Activated T-cell treated with anti-CD3 and anti-CD28 coated beads, Interleukin-2, amount 50 U/mL, for 4 hours (primary cell): ENCODE results near the gene EML2. TPM values are rescaled to one million over a fixed set of nuclear protein-coding genes. Genes with fewer than 3 reads are reported as not detected.

Experiments used
- ATAC-seq, 2 donors: fragments of 200-7000 bp; cut with Tn5 transposase; one replicate each; pipeline ENCODE4 v1.10.0; 2021
- DNase-seq: peaks from one replicate; pipeline ENCODE4 v3.0.0-alpha.2; 2020
- H3K27me3 Mint-ChIP-seq: one replicate; pipeline ENCODE4 v1.8.0; 2021; ENCODE audit warnings: low read depth, mixed read lengths
- H3K36me3 Mint-ChIP-seq: one replicate; pipeline ENCODE4 v1.8.0; 2022; ENCODE audit warnings: mixed read lengths; ENCODE audit not compliant: insufficient read depth
- H3K4me1 Mint-ChIP-seq: one replicate; pipeline ENCODE4 v1.8.0; 2021; ENCODE audit warnings: low read depth, mixed read lengths
- H3K4me3 Mint-ChIP-seq: one replicate; pipeline ENCODE4 v1.8.0; 2021; ENCODE audit warnings: mild to moderate bottlenecking, moderate library complexity, mixed read lengths
- H3K9me3 Mint-ChIP-seq: one replicate; pipeline ENCODE4 v1.8.0; 2021; ENCODE audit warnings: mixed read lengths
- total RNA-seq, 3 donors: library from RNA; stranded (reverse); gene quantifications; one replicate each; pipeline ENCODE4 v1.2.1, GENCODE V29; 2021

EML2 gene
- total RNA-seq, 3 donors from 2014 or later: 136 to 178 (median 150) TPM

- H3K27me3 Mint-ChIP-seq: no peaks in the 10 kb centered on the region
Observed at GRCh38 chr19:45571457-45572220, 67.6 kb downstream of the EML2 start.

GRCh38 chr19:45569619-45570421, 69.4 kb downstream of the EML2 start:
- DNase-seq (peak; percentile 54), ATAC-seq (peak; percentile 54 to 57)
- peaks cover 4% of the 10 kb centered on the region for H3K4me1 Mint-ChIP-seq
- peaks cover 2% of the 10 kb centered on the region for H3K36me3 Mint-ChIP-seq
- peak overlapping the region; percentile 37 for H3K4me3 Mint-ChIP-seq
- H3K9me3 Mint-ChIP-seq: no peaks in the 10 kb centered on the region
- no peaks in the 10 kb centered on the region for H3K27me3 Mint-ChIP-seq

More at GRCh38 chr19:45571457-45572220, 67.6 kb downstream of the EML2 start:
- Mint-ChIP-seq H3K4me3 (no peak overlapping the region), H3K9me3 (no peaks in the 10 kb centered on the region), H3K36me3 (peaks cover 4% of the 10 kb centered on the region), H3K4me1 (peaks cover 4% of the 10 kb centered on the region)
- ATAC-seq (no peak), DNase-seq (no peak)

- no peak overlapping the region for H3K4me3 Mint-ChIP-seq
- H3K4me1 Mint-ChIP-seq: peaks cover 11% of the 10 kb centered on the region
- H3K36me3 Mint-ChIP-seq: peaks cover 2% of the 10 kb centered on the region
- no peaks in the 10 kb centered on the region for H3K9me3 Mint-ChIP-seq
- DNase-seq (no peak), ATAC-seq (no peak)
- H3K27me3 Mint-ChIP-seq: no peaks in the 10 kb centered on the region
Observed at GRCh38 chr19:45568732-45569131, 70.5 kb downstream of the EML2 start.

GRCh38 chr19:45567609-45568008, 71.6 kb downstream of the EML2 start:
- no peaks in the 10 kb centered on the region for H3K9me3 Mint-ChIP-seq
- ATAC-seq (no peak), DNase-seq (no peak)
- peaks cover 19% of the 10 kb centered on the region for H3K4me1 Mint-ChIP-seq
- H3K4me3 Mint-ChIP-seq: no peak overlapping the region
- peaks cover 2% of the 10 kb centered on the region for H3K36me3 Mint-ChIP-seq
- H3K27me3 Mint-ChIP-seq: no peaks in the 10 kb centered on the region

- no peak for DNase-seq
- no peak overlapping the region for H3K4me3 Mint-ChIP-seq
- no peaks in the 10 kb centered on the region for H3K27me3 Mint-ChIP-seq
Observed at GRCh38 chr19:45564131-45564780, 74.9 kb downstream of the EML2 start.

GRCh38 chr19:45560686-45561085, 78.5 kb downstream of the EML2 start:
- ATAC-seq: no peak
- Mint-ChIP-seq H3K9me3 (no peaks in the 10 kb centered on the region), H3K27me3 (no peaks in the 10 kb centered on the region), H3K36me3 (no peaks in the 10 kb centered on the region), H3K4me3 (no peak overlapping the region), H3K4me1 (peaks cover 30% of the 10 kb centered on the region)
- DNase-seq: no peak

More at GRCh38 chr19:45564131-45564780, 74.9 kb downstream of the EML2 start:
- no peak for ATAC-seq
- peaks cover 21% of the 10 kb centered on the region for H3K4me1 Mint-ChIP-seq
- no peaks in the 10 kb centered on the region for H3K9me3 Mint-ChIP-seq
- H3K36me3 Mint-ChIP-seq: no peaks in the 10 kb centered on the region

- no peak for DNase-seq
- no peaks in the 10 kb centered on the region for H3K36me3 Mint-ChIP-seq
- no peaks in the 10 kb centered on the region for H3K9me3 Mint-ChIP-seq
- H3K4me3 Mint-ChIP-seq: no peak overlapping the region
- ATAC-seq: no peak
- no peaks in the 10 kb centered on the region for H3K27me3 Mint-ChIP-seq
- peaks cover 30% of the 10 kb centered on the region for H3K4me1 Mint-ChIP-seq
Observed at GRCh38 chr19:45560038-45560437, 79.2 kb downstream of the EML2 start.

Other genes starting within 250 kb of the EML2 start
- gene PPP1R13L, start 234.3 kb downstream of the EML2 start, total RNA-seq: 1 to 10 TPM; 1.6 to 6.8 (median 4.1) TPM
- gene POLR1G, start 232.8 kb downstream of the EML2 start, total RNA-seq: 10 to 100 TPM; 45.2 to 57.3 (median 49.1) TPM
- 10 to 100 TPM; 68.0 to 86.2 (median 85.7) TPM for gene ERCC1, start 215.5 kb downstream of the EML2 start, total RNA-seq
- 10 to 100 TPM; 10.5 to 13.4 (median 13.2) TPM for gene FOSB, start 171.4 kb downstream of the EML2 start, total RNA-seq
- gene RTN2, start 142.3 kb downstream of the EML2 start, total RNA-seq: 1 to 10 TPM in 2 of 3 donors, under 1 TPM in 1; 0.83 to 1.5 (median 1.5) TPM
- gene PPM1N, start 141.0 kb downstream of the EML2 start, total RNA-seq: 1 to 10 TPM; 1.1 to 1.4 (median 1.3) TPM
- 100 to 1,000 TPM; 135 to 164 (median 157) TPM for gene VASP, start 131.9 kb downstream of the EML2 start, total RNA-seq
- 10 to 100 TPM; 14.1 to 15.5 (median 15.1) TPM for gene OPA3, start 54.6 kb downstream of the EML2 start, total RNA-seq
- gene GPR4, start 37.2 kb downstream of the EML2 start, total RNA-seq: under 1 TPM in 1 of 3 donors, not detected in 2; 0.05 TPM
- 1 to 10 TPM in 2 of 3 donors, under 1 TPM in 1; 0.66 to 1.4 (median 1.0) TPM for gene GIPR, start 28.8 kb upstream of the EML2 start, total RNA-seq
- 100 to 1,000 TPM; 903 to 949 (median 911) TPM for gene SNRPD2, start 52.6 kb upstream of the EML2 start, total RNA-seq
- gene QPCTL, start 53.3 kb upstream of the EML2 start, total RNA-seq: 10 to 100 TPM; 10.3 to 13.2 (median 12.3) TPM
- 10 to 100 TPM; 29.5 to 33.3 (median 29.8) TPM for gene FBXO46, start 91.5 kb upstream of the EML2 start, total RNA-seq
- not detected for gene MEIOSIN, start 94.0 kb upstream of the EML2 start, total RNA-seq
- gene SIX5, start 129.9 kb upstream of the EML2 start, total RNA-seq: 1 to 10 TPM; 1.5 to 1.7 (median 1.6) TPM
- gene DMPK, start 143.1 kb upstream of the EML2 start, total RNA-seq: 10 to 100 TPM; 19.9 to 22.6 (median 21.1) TPM
- gene DMWD, start 153.4 kb upstream of the EML2 start, total RNA-seq: 10 to 100 TPM; 53.3 to 60.5 (median 54.2) TPM
- under 1 TPM; 0.15 to 0.33 (median 0.26) TPM for gene RSPH6A, start 175.9 kb upstream of the EML2 start, total RNA-seq
- gene SYMPK, start 223.8 kb upstream of the EML2 start, total RNA-seq: 100 to 1,000 TPM in 2 of 3 donors, 10 to 100 TPM in 1; 94.1 to 108 (median 106) TPM
- gene FOXA3, start 224.9 kb upstream of the EML2 start, total RNA-seq: under 1 TPM; 0.23 to 0.46 (median 0.26) TPM
- 10 to 100 TPM; 21.8 to 24.5 (median 22.2) TPM for gene IRF2BP1, start 246.7 kb upstream of the EML2 start, total RNA-seq